SK-N-SH treated with all-trans-retinoic acid at 6 μM for 48 hours (cell line): Measurements from ENCODE around the gene CCDC144A.

ENCODE experiments used
- BACH2 ChIP-seq: fragments of 250-450 bp; sonication (Bioruptor Pico); IDR thresholded peaks from 2 replicates; pipeline ENCODE4 v1.9.0; 2021; ENCODE audit warnings: mild to moderate bottlenecking, borderline replicate concordance
- ZFP30 ChIP-seq: fragments of 450-650 bp; formaldehyde crosslinking; IDR thresholded peaks from 2 replicates; pipeline ENCODE4 v1.5.0; 2022; ENCODE audit warnings: mild to moderate bottlenecking, moderate library complexity

DNA sequence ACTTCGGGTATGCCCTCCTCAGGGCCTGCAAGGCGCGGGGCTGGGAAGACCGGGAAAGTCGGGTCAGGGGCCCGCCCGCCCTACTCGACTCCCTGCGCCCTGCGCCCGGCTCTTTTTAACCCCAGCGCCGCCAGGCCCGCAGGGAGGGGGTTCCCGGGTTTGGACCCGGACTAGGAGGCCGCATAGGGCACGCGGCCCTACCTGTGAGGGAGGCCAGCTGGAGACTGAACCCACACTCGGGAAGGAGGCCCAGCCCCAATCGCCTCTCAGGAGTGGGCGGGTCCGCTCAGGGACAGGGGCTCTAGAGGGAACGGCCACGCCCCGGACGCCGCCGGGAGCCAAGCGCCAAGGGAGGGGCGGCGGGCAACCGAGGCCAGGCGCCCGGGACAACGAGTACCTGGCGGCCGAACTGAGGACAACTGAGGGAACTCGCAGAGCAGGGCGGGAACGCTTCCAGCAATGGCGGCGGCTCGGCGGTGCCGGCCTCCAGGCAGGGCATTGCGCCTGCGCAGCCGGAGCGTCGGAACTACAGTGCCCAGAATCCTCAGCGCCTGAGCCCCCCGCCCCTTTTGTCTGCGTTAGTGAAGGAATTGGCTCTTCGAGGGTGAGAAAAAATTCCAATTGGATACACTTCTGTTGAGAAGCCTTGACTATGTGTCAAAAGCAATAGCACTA is 36.5 kb upstream of the CCDC144A start, which contains the start of gene ZNF624:
- TF ChIP-seq ZFP30 (no peak), BACH2 (CRISPR knock-in tag) (no peak)
